Nephron (organoid): ENCODE data around the gene NOSTRIN.

Experiments
- H3K27ac Mint-ChIP-seq, 3 experiments: 2 replicates each; pipeline ENCODE4 v1.8.0; 2020; ENCODE audit warnings: mixed read lengths in 3 of 3, mild to moderate bottlenecking in 2 of 3, moderate library complexity in 1 of 3
- H3K27me3 Mint-ChIP-seq: 2 replicates; pipeline ENCODE4 v1.8.0; 2021; ENCODE audit warnings: low read depth, mild to moderate bottlenecking, moderate library complexity, mixed read lengths
- H3K36me3 Mint-ChIP-seq: 2 replicates; pipeline ENCODE4 v1.8.0; 2020; ENCODE audit warnings: low read depth, mixed read lengths
- H3K4me1 Mint-ChIP-seq: 2 replicates; pipeline ENCODE4 v1.8.0; 2020; ENCODE audit warnings: mixed read lengths
- H3K4me3 Mint-ChIP-seq, 3 experiments: 2 replicates each; pipeline ENCODE4 v1.8.0; 2020; ENCODE audit warnings: mild to moderate bottlenecking in 3 of 3, mixed read lengths in 3 of 3, moderate library complexity in 2 of 3
- H3K9me3 Mint-ChIP-seq: 2 replicates; pipeline ENCODE4 v1.8.0; 2020; ENCODE audit warnings: mixed read lengths
- TF ChIP-seq, protein P1 (sequence below), 3 experiments: fragments of 200-600 bp; sonication (generic); IDR thresholded peaks; one replicate each; pipeline ENCODE4 v1.5.0; 2021; ENCODE audit warnings: antibody characterized with exemption in 3 of 3; ENCODE audit not compliant: unreplicated experiment in 3 of 3

The NOSTRIN gene

DNA sequence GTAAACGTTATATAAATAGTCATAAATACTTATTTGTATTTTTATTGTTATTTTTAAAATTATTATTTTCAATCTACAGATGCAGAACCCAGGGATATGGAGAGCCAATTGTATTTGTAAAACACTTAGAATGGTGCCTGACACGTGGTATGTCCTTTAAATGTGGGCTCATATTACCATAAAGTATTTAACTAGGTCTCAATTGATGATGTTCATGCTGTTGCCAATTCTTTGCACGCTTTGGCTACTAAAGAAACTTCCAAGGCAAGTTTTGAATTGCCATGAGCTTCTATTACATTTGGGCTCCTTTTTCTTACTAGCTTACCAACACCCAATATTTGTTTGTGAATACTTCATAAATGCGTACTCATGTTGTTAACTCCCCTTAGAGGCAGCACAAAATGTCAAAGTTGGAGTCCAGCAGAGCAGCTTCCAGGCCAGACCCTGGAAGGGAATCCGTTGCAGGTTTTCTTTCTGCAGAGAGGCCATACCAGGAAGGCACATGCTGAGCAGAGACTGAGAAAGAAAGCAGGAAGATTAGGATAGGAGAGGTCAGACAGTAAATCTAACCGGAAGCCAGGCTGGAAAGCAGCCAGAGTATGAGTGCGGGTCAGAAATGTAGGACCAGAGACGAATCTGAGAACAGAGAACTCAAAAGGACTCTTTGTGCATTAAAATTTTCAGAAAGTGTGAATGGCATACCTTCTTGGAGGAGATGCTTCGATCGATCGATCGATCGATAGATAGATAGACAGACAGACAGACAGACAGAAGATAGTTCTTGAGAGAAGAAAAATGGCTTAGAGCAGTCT, 4.2 kb upstream of the NOSTRIN start:
- peak overlapping the region in 1 of 3 experiments; percentile 17 for H3K4me3 Mint-ChIP-seq
- no peaks in the 10 kb centered on the region for H3K9me3 Mint-ChIP-seq
- TF ChIP-seq, protein P1, sequence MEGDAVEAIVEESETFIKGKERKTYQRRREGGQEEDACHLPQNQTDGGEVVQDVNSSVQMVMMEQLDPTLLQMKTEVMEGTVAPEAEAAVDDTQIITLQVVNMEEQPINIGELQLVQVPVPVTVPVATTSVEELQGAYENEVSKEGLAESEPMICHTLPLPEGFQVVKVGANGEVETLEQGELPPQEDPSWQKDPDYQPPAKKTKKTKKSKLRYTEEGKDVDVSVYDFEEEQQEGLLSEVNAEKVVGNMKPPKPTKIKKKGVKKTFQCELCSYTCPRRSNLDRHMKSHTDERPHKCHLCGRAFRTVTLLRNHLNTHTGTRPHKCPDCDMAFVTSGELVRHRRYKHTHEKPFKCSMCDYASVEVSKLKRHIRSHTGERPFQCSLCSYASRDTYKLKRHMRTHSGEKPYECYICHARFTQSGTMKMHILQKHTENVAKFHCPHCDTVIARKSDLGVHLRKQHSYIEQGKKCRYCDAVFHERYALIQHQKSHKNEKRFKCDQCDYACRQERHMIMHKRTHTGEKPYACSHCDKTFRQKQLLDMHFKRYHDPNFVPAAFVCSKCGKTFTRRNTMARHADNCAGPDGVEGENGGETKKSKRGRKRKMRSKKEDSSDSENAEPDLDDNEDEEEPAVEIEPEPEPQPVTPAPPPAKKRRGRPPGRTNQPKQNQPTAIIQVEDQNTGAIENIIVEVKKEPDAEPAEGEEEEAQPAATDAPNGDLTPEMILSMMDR (IDR thresholded peaks at IDR 0.05; ENCODE audit: unreplicated experiment in 3 of 3), result no peak
- peaks cover 36% of the 10 kb centered on the region for H3K4me1 Mint-ChIP-seq
- peaks cover 8% of the 10 kb centered on the region for H3K27me3 Mint-ChIP-seq
- peak overlapping the region in 2 of 3 experiments; percentile 72 to 74 for H3K27ac Mint-ChIP-seq
- no peaks in the 10 kb centered on the region for H3K36me3 Mint-ChIP-seq

DNA sequence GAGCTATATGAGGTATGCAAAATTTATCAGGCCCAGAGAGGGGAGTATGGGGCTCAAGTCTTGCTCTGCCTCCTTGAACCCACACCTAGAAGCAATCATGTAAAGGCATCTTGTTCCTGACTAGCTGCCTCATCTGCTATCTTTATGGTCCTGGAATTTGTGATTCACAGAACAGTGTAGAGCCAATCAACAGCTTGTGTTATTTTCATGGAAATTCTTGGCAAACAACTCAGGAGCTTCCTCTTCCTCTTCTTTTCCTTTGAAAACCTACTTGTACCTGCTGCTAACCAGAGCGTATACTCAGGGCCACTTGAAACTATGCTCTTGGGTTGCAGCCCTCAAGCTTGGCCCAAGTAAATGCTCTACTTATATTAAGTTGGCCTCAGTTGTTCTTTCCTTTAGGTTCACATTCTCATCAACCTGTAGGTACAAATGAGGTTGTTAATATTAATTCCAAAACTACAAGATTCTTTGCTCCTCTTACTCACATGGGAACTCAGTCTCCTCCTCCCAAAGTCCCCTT, 3.5 kb upstream of the NOSTRIN start:
- peak overlapping the region in 1 of 3 experiments; percentile 72 for H3K27ac Mint-ChIP-seq
- TF ChIP-seq, protein P1 (IDR thresholded peaks at IDR 0.05; ENCODE audit: unreplicated experiment in 3 of 3), result no peak
- H3K36me3 Mint-ChIP-seq, result no peaks in the 10 kb centered on the region
- no peak overlapping the region for H3K4me3 Mint-ChIP-seq
- peaks cover 37% of the 10 kb centered on the region for H3K4me1 Mint-ChIP-seq
- no peaks in the 10 kb centered on the region for H3K9me3 Mint-ChIP-seq
- H3K27me3 Mint-ChIP-seq, result peaks cover 8% of the 10 kb centered on the region

DNA sequence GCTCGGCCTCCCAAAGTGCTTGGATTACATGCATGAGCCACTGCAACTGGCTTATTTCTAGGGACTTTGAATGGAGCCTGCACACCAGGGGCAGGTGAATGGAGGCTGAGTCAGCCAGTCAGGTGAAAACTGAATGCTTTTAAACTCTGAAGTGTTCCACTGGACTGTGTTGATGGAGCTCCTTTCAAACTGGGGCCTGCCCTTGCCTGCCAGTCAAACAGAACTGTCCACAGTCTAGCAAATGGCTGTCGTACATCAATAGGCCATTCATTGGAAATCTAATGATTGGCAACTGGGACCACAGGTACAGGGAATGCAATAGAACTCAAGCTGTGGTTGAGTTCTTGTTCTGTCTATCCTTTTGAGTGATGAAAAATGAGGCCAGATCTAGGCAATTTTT, 966 bp upstream of the NOSTRIN start:
- H3K9me3 Mint-ChIP-seq, result no peaks in the 10 kb centered on the region

DNA sequence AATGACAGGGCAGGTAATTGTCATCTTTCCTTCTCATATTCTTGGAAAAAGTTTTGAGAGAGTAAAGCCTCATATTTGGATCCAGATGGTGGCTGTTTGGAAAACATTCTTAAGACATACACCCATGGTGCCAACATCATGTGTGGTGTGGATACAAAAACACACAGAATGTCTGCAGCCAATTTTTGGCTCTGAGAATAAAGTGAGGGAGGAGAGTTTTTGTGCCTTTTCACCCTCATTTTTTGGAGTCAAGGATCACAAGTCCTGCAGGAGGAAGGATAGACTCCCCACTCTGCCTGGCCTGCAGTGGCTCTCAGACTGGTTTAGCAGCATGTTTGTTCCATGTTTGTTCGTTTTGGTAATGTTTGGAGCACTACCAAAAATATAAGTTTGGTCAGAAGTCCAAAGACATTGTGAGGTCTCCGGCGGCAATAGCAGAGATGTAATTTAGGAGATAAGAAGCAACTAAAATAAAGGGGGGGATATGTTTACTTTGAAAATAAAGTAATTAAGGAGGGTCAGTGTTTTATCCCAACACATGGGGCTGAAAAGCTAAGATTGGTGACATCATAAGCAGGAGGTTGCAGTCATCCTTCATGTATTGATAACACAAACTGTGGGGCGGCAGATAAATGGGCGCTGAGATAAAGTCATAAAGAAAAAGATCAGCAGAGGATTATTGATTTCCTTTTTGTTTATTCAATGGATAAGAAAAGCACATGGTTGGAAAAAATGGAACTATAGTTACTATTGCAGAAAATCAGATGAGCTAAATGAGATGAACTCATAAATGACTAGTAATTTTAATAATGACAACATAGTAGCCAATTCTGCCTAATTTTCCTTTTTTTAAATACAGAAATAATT, 655 bp downstream of the NOSTRIN start:
- Mint-ChIP-seq H3K27ac (peak overlapping the region in 2 of 3 experiments; percentile 2 to 14), H3K9me3 (no peaks in the 10 kb centered on the region), H3K4me1 (peaks cover 30% of the 10 kb centered on the region), H3K4me3 (no peak overlapping the region), H3K36me3 (no peaks in the 10 kb centered on the region), H3K27me3 (peaks cover 8% of the 10 kb centered on the region)
- TF ChIP-seq, protein P1 (IDR thresholded peaks at IDR 0.05; ENCODE audit: unreplicated experiment in 3 of 3), result no peak

More for the DNA sequence above, 966 bp upstream of the NOSTRIN start:
- TF ChIP-seq, protein P1 (IDR thresholded peaks at IDR 0.05; ENCODE audit: unreplicated experiment in 3 of 3), result no peak
- Mint-ChIP-seq H3K27ac (peak overlapping the region in 1 of 3 experiments; percentile 13), H3K4me3 (no peak overlapping the region), H3K27me3 (peaks cover 8% of the 10 kb centered on the region), H3K4me1 (peaks cover 32% of the 10 kb centered on the region), H3K36me3 (no peaks in the 10 kb centered on the region)

DNA sequence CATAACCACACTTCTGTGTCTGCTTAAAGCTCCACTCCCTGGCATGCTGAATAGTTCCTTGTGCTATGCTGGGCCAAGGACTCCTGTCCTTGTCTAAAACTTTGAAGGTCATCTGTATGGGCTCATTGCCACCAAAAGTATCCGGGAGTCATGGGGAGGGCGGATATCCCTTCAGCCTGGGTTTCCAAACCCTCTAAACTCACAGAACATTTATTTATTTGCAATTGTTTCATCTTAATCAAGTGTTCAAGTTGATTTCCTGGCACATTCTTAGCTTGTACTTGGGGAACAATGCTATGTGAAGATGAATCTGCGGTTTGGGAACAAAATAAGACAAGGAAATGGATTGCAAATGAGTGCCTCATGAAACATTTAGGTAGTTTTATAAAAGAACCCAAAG, 1.8 kb downstream of the NOSTRIN start:
- Mint-ChIP-seq H3K4me3 (no peak overlapping the region), H3K27me3 (peaks cover 8% of the 10 kb centered on the region), H3K4me1 (peaks cover 19% of the 10 kb centered on the region), H3K9me3 (no peaks in the 10 kb centered on the region), H3K27ac (no peak overlapping the region), H3K36me3 (no peaks in the 10 kb centered on the region)
- TF ChIP-seq, protein P1 (IDR thresholded peaks at IDR 0.05; ENCODE audit: unreplicated experiment in 3 of 3), result no peak
